Loucy (cell line): ENCODE measurements around the gene GLUD1.
"Not testable (repeated sequence)": the region's sequence is repeated elsewhere in the genome, so short reads cannot be mapped to it uniquely, and the experiment has no call there.

Source experiments
- CTCF ChIP-seq: fragments of 200-600 bp; sonication (generic); conservative IDR thresholded peaks from 2 replicates; pipeline ENCODE4 v1.5.1; 2014; ENCODE audit warnings: mild to moderate bottlenecking, antibody characterized with exemption, low read length
- EZH2phosphoT487 ChIP-seq: fragments of 200-600 bp; IDR thresholded peaks from 2 replicates; pipeline ENCODE4 v1.6.1; 2018; ENCODE audit warnings: antibody characterized with exemption, mild to moderate bottlenecking, moderate library complexity, borderline replicate concordance

GRCh38 chr10:87143109-87143418 lies 48.4 kb upstream of the GLUD1 start:
- not testable (repeated sequence) for TF ChIP-seq CTCF, EZH2phosphoT487
